GM12878 (cell line): ENCODE results near the gene HDDC2. TPM values are rescaled to one million over a fixed set of nuclear protein-coding genes. Genes with fewer than 3 reads are reported as not detected.
A peak's percentile ranks its signal among the peaks of the same experiment; 100 is the strongest.

Experiments
- ATAC-seq: fragments of 200-7000 bp; cut with Tn5 transposase; 3 replicates; pipeline ENCODE4 v1.9.1; 2020; ENCODE audit warnings: mild to moderate bottlenecking, moderate library complexity
- BruUV-seq: library from RNA; stranded (reverse); fragments of 400-500 nt; replicated peaks from 2 replicates; lab custom pipeline; 2021; lab: Mats Ljungman, UMichigan
- CTCF ChIA-PET: fragments of 300-600 bp; sonication (Branson Sonifier 250); formaldehyde crosslinking; extraction: SDS; loops from one replicate; lab custom pipeline; 2021; ENCODE audit warnings: inconsistent platforms; lab: Yijun Ruan, JAX
- POLR2A ChIA-PET: fragments of 350-600 bp; formaldehyde crosslinking; extraction: SDS; loops from one replicate; lab custom pipeline; 2021; ENCODE audit warnings: inconsistent platforms; lab: Charles Lee
- RAD21 ChIA-PET: fragments of 300-600 bp; sonication (Branson Sonifier 250); formaldehyde crosslinking; loops from one replicate; lab custom pipeline; 2023; ENCODE audit warnings: antibody characterized with exemption; ENCODE audit not compliant: unreplicated experiment; lab: Charles Lee
- SMC1A ChIA-PET: fragments of 300-600 bp; sonication (Branson Sonifier 250); formaldehyde crosslinking; loops from one replicate; lab custom pipeline; 2023; ENCODE audit not compliant: unreplicated experiment, uncharacterized antibody; lab: Charles Lee
- DNase-seq: peaks from one replicate; pipeline ENCODE4 v3.0.0-alpha.2; 2011; ENCODE audit warnings: low read depth, low spot score
- FAIRE-seq: peaks from 3 replicates; lab custom pipeline; 2011; peaks lifted over from hg19 to GRCh38; lab: Jason Lieb, UNC
- H2AFZ ChIP-seq: 2 replicates; pipeline ENCODE4 v1.6.0; 2011; ENCODE audit warnings: low read depth, low read length, control low read depth; ENCODE audit not compliant: control insufficient read depth
- H3K27ac ChIP-seq: 2 replicates; pipeline ENCODE4 v1.5.1; 2011; ENCODE audit warnings: control low read depth; ENCODE audit not compliant: control insufficient read depth, insufficient read depth
- H3K27me3 ChIP-seq, 2 experiments: replicated peaks in 1 of 2; 2 replicates each; pipeline versions ENCODE4 v1.6.0 to v1.6.1; 2011; ENCODE audit warnings: low read length in 1 of 2; ENCODE audit not compliant: control insufficient read depth in 2 of 2, insufficient read depth in 2 of 2
- H3K36me3 ChIP-seq, 2 experiments: 2 replicates each; pipeline ENCODE4 v1.5.1; 2011; ENCODE audit warnings: low read length in 1 of 2; ENCODE audit not compliant: control insufficient read depth in 2 of 2, insufficient read depth in 2 of 2
- H3K4me1 ChIP-seq: 2 replicates; pipeline ENCODE4 v1.6.1; 2011; ENCODE audit warnings: mild to moderate bottlenecking, low read length, moderate library complexity, mixed read lengths; ENCODE audit not compliant: control insufficient read depth, insufficient read depth
- H3K4me2 ChIP-seq: 2 replicates; pipeline ENCODE4 v1.6.0; 2011; ENCODE audit warnings: control low read depth; ENCODE audit not compliant: control insufficient read depth, insufficient read depth
- H3K4me3 ChIP-seq: fragments of 200-600 bp; sonication (generic); 2 replicates; pipeline ENCODE4 v1.5.1; 2016
- H3K79me2 ChIP-seq: 2 replicates; pipeline ENCODE4 v1.6.0; 2011; ENCODE audit warnings: low read length; ENCODE audit not compliant: control insufficient read depth, insufficient read depth
- H3K9ac ChIP-seq: 2 replicates; pipeline ENCODE4 v1.8.0; 2011; ENCODE audit warnings: low read length, control low read depth, mixed read lengths; ENCODE audit not compliant: control insufficient read depth, insufficient read depth
- H3K9me3 ChIP-seq: replicated peaks from 3 replicates; pipeline ENCODE4 v1.5.1; 2011; ENCODE audit warnings: mild to moderate bottlenecking, low read length; ENCODE audit not compliant: control insufficient read depth, insufficient read depth
- H4K20me1 ChIP-seq: 2 replicates; pipeline ENCODE4 v1.6.0; 2011; ENCODE audit not compliant: control insufficient read depth, insufficient read depth
- ASH2L ChIP-seq: fragments of 300-600, 200-600 bp; sonication (generic); IDR thresholded peaks from 2 replicates; pipeline ENCODE4 v1.6.1; 2017; ENCODE audit warnings: low read depth, mild to moderate bottlenecking, borderline replicate concordance
- ATF3 ChIP-seq: IDR thresholded peaks from 2 replicates; pipeline ENCODE4 v1.6.1; 2011; ENCODE audit warnings: low read depth, mild to moderate bottlenecking, low read length, moderate library complexity, borderline replicate concordance; ENCODE audit errors: extremely low read depth
- BHLHE40 ChIP-seq, 2 experiments: fragments of 450-650 bp in 1 of 2; IDR thresholded peaks; 2 replicates each; pipeline ENCODE4 v1.6.1; 2011 to 2017; ENCODE audit warnings: low read depth in 2 of 2, borderline replicate concordance in 1 of 2, improper control_type of control experiment in 1 of 2, low read length in 1 of 2, mild to moderate bottlenecking in 1 of 2
- ESRRA ChIP-seq: IDR thresholded peaks from 2 replicates; pipeline ENCODE4 v1.6.1; 2012; ENCODE audit warnings: mild to moderate bottlenecking, low read length, improper control_type of control experiment
- IRF4 ChIP-seq: IDR thresholded peaks from 2 replicates; pipeline ENCODE4 v1.6.1; 2011; ENCODE audit warnings: low read depth, low read length
- MTA2 ChIP-seq: fragments of 450-650 bp; IDR thresholded peaks from 2 replicates; pipeline ENCODE4 v1.6.1; 2016; ENCODE audit warnings: low read depth, mild to moderate bottlenecking, moderate library complexity
- POLR2AphosphoS5 ChIP-seq: IDR thresholded peaks from 2 replicates; pipeline ENCODE4 v1.6.1; 2011; ENCODE audit warnings: mild to moderate bottlenecking, low read length, inconsistent platforms
- PRDM15 ChIP-seq: fragments of 450-650 bp; formaldehyde crosslinking; IDR thresholded peaks from 2 replicates; pipeline ENCODE4 v1.4.0; 2020; ENCODE audit warnings: mild to moderate bottlenecking, moderate library complexity
- REST ChIP-seq: IDR thresholded peaks from 2 replicates; pipeline ENCODE4 v1.6.1; 2012; ENCODE audit warnings: mild to moderate bottlenecking, low read depth, low read length
- SMAD1 ChIP-seq: fragments of 450-650 bp; IDR thresholded peaks from 2 replicates; pipeline ENCODE4 v1.6.1; 2018; ENCODE audit warnings: mild to moderate bottlenecking, low read depth; ENCODE audit not compliant: partially characterized antibody
- SPI1 ChIP-seq: IDR thresholded peaks from 2 replicates; pipeline ENCODE4 v1.6.1; 2011; ENCODE audit warnings: low read depth, mild to moderate bottlenecking, low read length, moderate library complexity, borderline replicate concordance; ENCODE audit not compliant: insufficient read depth
- USF1 ChIP-seq: IDR thresholded peaks from 2 replicates; pipeline ENCODE4 v1.6.1; 2011; ENCODE audit warnings: borderline replicate concordance, low read depth, mild to moderate bottlenecking, moderate library complexity, mixed read lengths, low read length; ENCODE audit not compliant: insufficient read depth; ENCODE audit errors: extremely low read length
- whole genome bisulfite sequencing: methylation state at CpG from one replicate; pipeline ENCODE4 v1.1.6; 2016; ENCODE audit warnings: low lambda C conversion rate; ENCODE audit not compliant: insufficient replicate concordance, insufficient coverage; ENCODE audit errors: missing lambda C conversion rate; 5-methylcytosine and 5-hydroxymethylcytosine counted together
- in situ Hi-C: fragments of 300-500 bp; cut with MboI; formaldehyde crosslinking; loops from 9 replicates; pipeline ENCODE4 v1.14.3; 2018; ENCODE audit warnings: mixed read lengths
- intact Hi-C: fragments of 100-400 bp; cut with micrococcal nuclease; formaldehyde crosslinking; loops from one replicate; pipeline ENCODE4 v1.14.2; 2022; ENCODE audit not compliant: unreplicated experiment
- polyA plus RNA-seq, 11 experiments: library from polyadenylated mRNA; depleted of rRNA in 4 of 11; unstranded in 6 of 11; stranded (reverse) in 5 of 11; fragments of >200 nt; fragmentation: Nextera tagmentation in 4 of 11; fragmentation: Illumina TruSeq in 1 of 11; extraction: Ambion mirVana in 4 of 11; extraction: Trizol in 1 of 11; gene quantifications; 1 replicate in 1 of 11; 2 replicates in 10 of 11; pipeline versions ENCODE4 v1.2.1 to v1.2.3, GENCODE V29; 2011 to 2016; ENCODE audit warnings: inconsistent platforms in 2 of 11, missing spikeins in 2 of 11, low read depth in 1 of 11
- total RNA-seq, 4 experiments: library from RNA; depleted of rRNA in 3 of 4; stranded (reverse); fragments of >200 nt in 3 of 4; fragmentation: Illumina TruSeq in 1 of 4; extraction: Trizol in 1 of 4; gene quantifications; 2 replicates each; pipeline versions ENCODE4 v1.2.1 to v1.2.3, GENCODE V29; 2013 to 2021

Gene HDDC2
- total and polyA plus RNA-seq, 10 of the 15 experiments (the other 5 are each of a cell fraction or from before 2014, with no cell fraction given) = 54.5 to 148 (median 92.7) TPM

GRCh38 chr6:125258651-125259353 lies 43.0 kb downstream of the HDDC2 start:
- no peaks in the 10 kb centered on the region for H3K36me3 ChIP-seq
- intact Hi-C loops = no loop called here
- no peaks in the 10 kb centered on the region; a peak in 1 of 4 replicates for H3K27me3 ChIP-seq
- no peak overlapping the region for H3K9ac ChIP-seq
- in situ Hi-C loops = no loop called here
- no peak overlapping the region for H3K4me3 ChIP-seq
- no peaks in the 10 kb centered on the region for H3K79me2 ChIP-seq
- RAD21 ChIA-PET = no interaction called here
- peak; percentile 47 for FAIRE-seq
- peak; percentile 16 for DNase-seq
- peak; percentile 78 for ATAC-seq
- BruUV-seq = no TSS peak
- WGBS = 50% methylated on average over 2 of the region's 2 CpGs
- no peak overlapping the region for H3K27ac ChIP-seq
- no peak overlapping the region for H3K4me2 ChIP-seq
- CTCF ChIA-PET = no interaction called here
- POLR2A ChIA-PET = no interaction called here
- no peaks in the 10 kb centered on the region for H3K4me1 ChIP-seq
- no peak overlapping the region for H2AFZ ChIP-seq
- H4K20me1 ChIP-seq = no peaks in the 10 kb centered on the region
- H3K9me3 ChIP-seq = no peaks in the 10 kb centered on the region
- SMC1A ChIA-PET = no interaction called here
- TF ChIP-seq BHLHE40 (IDR thresholded peaks at IDR 0.05; ENCODE audit: borderline replicate concordance in 1 of 2, low read depth in 2 of 2, low read length in 1 of 2) (0 out of 4 replicates have a peak, but pooled peaks of 1 of the 2 experiments have one; percentile 13), SMAD1 (no peak), ASH2L (no peak), ATF3 (no peak), ESRRA (no peak), POLR2AphosphoS5 (no peak), IRF4 (0 out of 2 replicates have a peak, but pooled peaks have one; percentile 19), USF1 (no peak), SPI1 (peak; percentile 59; the same call in 1 of the 2 replicates), PRDM15 (CRISPR knock-in tag) (no peak), REST (no peak), MTA2 (0 out of 2 replicates have a peak, but pooled peaks have one; percentile 15)
